Spleen (tissue), 11 donors: ENCODE measurements around the gene FLOT1. TPM values are rescaled to one million over a fixed set of nuclear protein-coding genes. Genes with fewer than 3 reads are reported as not detected.

Source experiments
- DNase-seq: peaks from one replicate; pipeline ENCODE4 v3.0.0-alpha.2; 2020
- H3K27ac ChIP-seq, 8 donors: fragments of 200-600 bp; sonication (generic) in 7 of 8; 1 replicate in 4 of 8; 2 replicates in 4 of 8; pipeline versions ENCODE4 v1.5.0 to v1.8.0; 2016 to 2021; ENCODE audit warnings: inconsistent platforms in 4 of 8, mild to moderate bottlenecking in 4 of 8, moderate library complexity in 1 of 8
- H3K27me3 ChIP-seq, 7 donors: fragments of 200-600 bp; sonication (generic) in 6 of 7; replicated peaks in 1 of 7; 1 replicate in 4 of 7; 2 replicates in 3 of 7; pipeline versions ENCODE4 v1.5.0 to v1.8.0; 2016 to 2021; ENCODE audit warnings: inconsistent platforms in 3 of 7, mild to moderate bottlenecking in 1 of 7
- H3K36me3 ChIP-seq, 6 donors: fragments of 200-600 bp; sonication (generic) in 5 of 6; 1 replicate in 4 of 6; 2 replicates in 2 of 6; pipeline versions ENCODE4 v1.5.0 to v1.8.0; 2016 to 2021; ENCODE audit warnings: inconsistent platforms in 2 of 6
- H3K4me1 ChIP-seq, 6 donors: fragments of 200-600 bp; sonication (generic) in 5 of 6; 1 replicate in 3 of 6; 2 replicates in 3 of 6; pipeline versions ENCODE4 v1.5.0 to v1.8.0; 2016 to 2021; ENCODE audit warnings: inconsistent platforms in 3 of 6
- H3K4me3 ChIP-seq, 8 donors: fragments of 200-600 bp; sonication (generic) in 7 of 8; 1 replicate in 4 of 8; 2 replicates in 4 of 8; pipeline versions ENCODE4 v1.5.0 to v1.8.0; 2016 to 2021; ENCODE audit warnings: inconsistent platforms in 4 of 8, mild to moderate bottlenecking in 4 of 8, moderate library complexity in 2 of 8
- H3K9me3 ChIP-seq, 8 donors: fragments of 200-600 bp; sonication (generic) in 7 of 8; 1 replicate in 4 of 8; 2 replicates in 4 of 8; pipeline versions ENCODE4 v1.5.0 to v1.8.0; 2016 to 2021; ENCODE audit warnings: inconsistent platforms in 4 of 8
- CTCF ChIP-seq, 11 experiments: fragments of 200-600 bp in 7 of 11; fragments of 450-650 bp in 4 of 11; sonication (generic) in 4 of 11; IDR thresholded peaks in 8 of 11; conservative IDR thresholded peaks in 3 of 11; 1 replicate in 7 of 11; 2 replicates in 4 of 11; pipeline versions ENCODE4 v1.4.0 to v1.8.0; 2016 to 2021; ENCODE audit warnings: antibody characterized with exemption in 11 of 11, inconsistent platforms in 4 of 11, mild to moderate bottlenecking in 1 of 11
- POLR2A ChIP-seq, 3 donors: fragments of 450-650 bp; IDR thresholded peaks; one replicate each; pipeline ENCODE4 v1.5.1; 2017; ENCODE audit warnings: antibody characterized with exemption in 3 of 3, mild to moderate bottlenecking in 1 of 3
- POLR2AphosphoS5 ChIP-seq, 3 donors: sonication (generic); formaldehyde crosslinking; IDR thresholded peaks; one replicate each; pipeline ENCODE4 v1.5.1; 2017; ENCODE audit warnings: antibody characterized with exemption in 3 of 3
- WGBS, 5 donors: extraction: QIAGEN DNeasy Blood & Tissue Kit in 3 of 5; methylation state at CpG; one replicate each; pipeline versions ENCODE4 v1.1.5 to v1.1.7; 2013 to 2018; 5-methylcytosine and 5-hydroxymethylcytosine counted together
- intact Hi-C: fragments of 100-400 bp; cut with DNase I; formaldehyde crosslinking; loops from one replicate; pipeline ENCODE4 v1.15.0; 2023; ENCODE audit warnings: low total_unique reads
- polyA plus RNA-seq, 3 donors: library from polyadenylated mRNA; stranded (reverse); fragments of 200-250 nt; gene quantifications; one replicate each; pipeline ENCODE4 v1.2.1, GENCODE V29; 2013
- total RNA-seq, 7 donors: library from RNA; depleted of rRNA in 3 of 7; stranded (reverse); fragments of >200 nt in 3 of 7; fragmentation: NEBNext Ultra II Directional in 4 of 7; extraction: Animal tissue kit (Norgen Biotek cat#: 25700) in 4 of 7; gene quantifications; one replicate each; pipeline versions ENCODE4 v1.1.0 to v1.2.1, GENCODE V29; 2016 to 2021
- donor health status: healthy with polysubstance abuse.
- donor health status: DM: no; HTN: no; CAD: no; lungs with moderate emphysema.
- donor health status: DM: no; HTN: no; CAD: no.
- donor health status: Bipolar disorder and iron deficiency.
- donor health status: healthy.
- donor health status: DM: no; HTN: no; CAD: no.
- donor health status: DM: yes; HTN: yes; CAD: no.

FLOT1 gene
- total and polyA plus RNA-seq, 10 donors = 116 to 205 (median 165) TPM

- H3K27me3 ChIP-seq = no peaks in the 10 kb centered on the region
- H3K4me1 ChIP-seq = peaks cover 44 to 84% (median 61%) of the 10 kb centered on the region in 6 donors
- H3K27ac ChIP-seq = peak overlapping the region; percentile 93 to 100 (median 98)
- H3K9me3 ChIP-seq = no peaks in the 10 kb centered on the region
- peak overlapping the region; percentile 90 to 99 (median 96) for H3K4me3 ChIP-seq
- intact Hi-C loops = loop anchor here (2.0 kb wide), 1 partner anchor 37 kb away; the partner anchor contains the start of gene TUBB
- 0 to 2% (median 1%) methylated on average over 7 of the region's 7 CpGs for WGBS, 5 donors
- TF ChIP-seq POLR2A (IDR thresholded peaks at IDR 0.05) (no peak), POLR2AphosphoS5 (IDR thresholded peaks at IDR 0.05) (no peak), CTCF (IDR thresholded peaks at IDR 0.05 in 8 of 11, conservative IDR thresholded peaks at IDR 0.05 in 3 of 11) (no peak)
- DNase-seq = peak; percentile 83
- peaks cover 0 to 44% (median 28%) of the 10 kb centered on the region in 6 donors for H3K36me3 ChIP-seq
These were observed 59.1 kb downstream of the FLOT1 start for GRCh38 chr6:30683183-30683979.

- H3K27ac ChIP-seq = peak overlapping the region; percentile 93 to 100 (median 98)
- H3K36me3 ChIP-seq = peaks cover 0 to 54% (median 37%) of the 10 kb centered on the region in 6 donors
- intact Hi-C loops = loop anchor here (2.0 kb wide), 1 partner anchor 38 kb away; the partner anchor contains the start of gene TUBB
- WGBS, 5 donors = 1 to 3% (median 1%) methylated on average over 10 to 11 of the region's 11 CpGs
- peak; percentile 99 for DNase-seq
- no peaks in the 10 kb centered on the region for H3K9me3 ChIP-seq
- H3K27me3 ChIP-seq = no peaks in the 10 kb centered on the region
- peak overlapping the region; percentile 90 to 99 (median 96) for H3K4me3 ChIP-seq
- TF ChIP-seq CTCF (IDR thresholded peaks at IDR 0.05 in 8 of 11, conservative IDR thresholded peaks at IDR 0.05 in 3 of 11) = no peak
- peak; percentile 92 to 95 (median 92) for TF ChIP-seq POLR2AphosphoS5 (IDR thresholded peaks at IDR 0.05)
- peaks cover 36 to 84% (median 61%) of the 10 kb centered on the region in 6 donors for H3K4me1 ChIP-seq
These were observed 60.1 kb downstream of the FLOT1 start for GRCh38 chr6:30682143-30683117.

GRCh38 chr6:30681766-30682142 lies 60.7 kb downstream of the FLOT1 start:
- peak; percentile 53 for DNase-seq
- Histone ChIP-seq H3K36me3 (peaks cover 2 to 61% (median 44%) of the 10 kb centered on the region in 6 donors), H3K4me3 (peak overlapping the region; percentile 43 to 99 (median 95)), H3K4me1 (peaks cover 36 to 88% (median 62%) of the 10 kb centered on the region in 6 donors), H3K9me3 (no peaks in the 10 kb centered on the region), H3K27me3 (no peaks in the 10 kb centered on the region), H3K27ac (peak overlapping the region; percentile 93 to 100 (median 98))
- intact Hi-C loops = loop anchor here (2.0 kb wide), 1 partner anchor 39 kb away; the partner anchor contains the start of gene TUBB
- TF ChIP-seq POLR2AphosphoS5 (IDR thresholded peaks at IDR 0.05) (no peak), POLR2A (IDR thresholded peaks at IDR 0.05) (no peak), CTCF (IDR thresholded peaks at IDR 0.05 in 8 of 11, conservative IDR thresholded peaks at IDR 0.05 in 3 of 11) (no peak)
- 4 to 20% (median 9%) methylated on average over 4 of the region's 4 CpGs for WGBS, 5 donors
